GM12878 (cell line): Measurements from ENCODE around the gene KRT34. TPM values are rescaled to one million over a fixed set of nuclear protein-coding genes. Genes with fewer than 3 reads are reported as not detected.

Experiments
- CBFB ChIP-seq: IDR thresholded peaks from 2 replicates; pipeline ENCODE4 v1.6.1; 2016; ENCODE audit warnings: antibody characterized with exemption, low read depth
- CTCF ChIP-seq, 3 experiments: IDR thresholded peaks in 2 of 3; conservative IDR thresholded peaks in 1 of 3; 2 replicates each; pipeline ENCODE4 v1.5.1; 2011; ENCODE audit warnings: low read depth in 3 of 3, low read length in 3 of 3, mild to moderate bottlenecking in 3 of 3, control low read depth in 2 of 3, moderate library complexity in 2 of 3, inconsistent platforms in 1 of 3, mixed read lengths in 1 of 3; ENCODE audit not compliant: control insufficient read depth in 2 of 3, insufficient read depth in 1 of 3; ENCODE audit errors: extremely low read depth in 1 of 3
- EED ChIP-seq: sonication (generic); IDR thresholded peaks from 2 replicates; pipeline ENCODE4 v1.6.1; 2016; ENCODE audit warnings: antibody characterized with exemption, low read depth
- FOS ChIP-seq: IDR thresholded peaks from 3 replicates; pipeline ENCODE4 v1.6.1; 2011; ENCODE audit warnings: borderline replicate concordance; ENCODE audit not compliant: insufficient read length; ENCODE audit errors: extremely low read depth
- HDAC2 ChIP-seq: fragments of 200-600 bp; sonication (generic); IDR thresholded peaks from 2 replicates; pipeline ENCODE4 v1.6.1; 2017
- MEF2A ChIP-seq: IDR thresholded peaks from 2 replicates; pipeline ENCODE4 v1.6.1; 2011; ENCODE audit warnings: low read depth, mild to moderate bottlenecking, low read length, moderate library complexity; ENCODE audit not compliant: insufficient read depth
- MYC ChIP-seq: IDR thresholded peaks from 2 replicates; pipeline ENCODE4 v1.6.1; 2011; ENCODE audit warnings: mild to moderate bottlenecking, low read length, moderate library complexity, inconsistent platforms; ENCODE audit not compliant: insufficient read depth, insufficient replicate concordance, insufficient read length, severe bottlenecking
- POU2F2 ChIP-seq: IDR thresholded peaks from 3 replicates; pipeline ENCODE4 v1.6.1; 2011; ENCODE audit warnings: low read depth, mild to moderate bottlenecking, low read length, borderline replicate concordance
- SMAD1 ChIP-seq: fragments of 450-650 bp; IDR thresholded peaks from 2 replicates; pipeline ENCODE4 v1.6.1; 2018; ENCODE audit warnings: mild to moderate bottlenecking, low read depth; ENCODE audit not compliant: partially characterized antibody
- WRNIP1 ChIP-seq: IDR thresholded peaks from 2 replicates; pipeline ENCODE4 v1.6.1; 2011; ENCODE audit warnings: low read depth, low read length, improper control_type of control experiment, borderline replicate concordance
- ZBTB33 ChIP-seq: fragments of 450-650 bp; IDR thresholded peaks from 2 replicates; pipeline ENCODE4 v1.6.1; 2017; ENCODE audit warnings: mild to moderate bottlenecking
- ZBTB4 ChIP-seq: fragments of 450-650 bp; formaldehyde crosslinking; IDR thresholded peaks from 2 replicates; pipeline ENCODE4 v1.4.0; 2022; ENCODE audit warnings: mild to moderate bottlenecking, moderate library complexity
- ZNF207 ChIP-seq: fragments of 450-650 bp; IDR thresholded peaks from 2 replicates; pipeline ENCODE4 v1.6.1; 2014; ENCODE audit warnings: antibody characterized with exemption, mild to moderate bottlenecking, borderline replicate concordance
- ZNF592 ChIP-seq: fragments of 450-650 bp; IDR thresholded peaks from 2 replicates; pipeline ENCODE4 v1.6.1; 2017; ENCODE audit warnings: mild to moderate bottlenecking, moderate library complexity
- polyA plus RNA-seq, 11 experiments: library from polyadenylated mRNA; depleted of rRNA in 4 of 11; unstranded in 6 of 11; stranded (reverse) in 5 of 11; fragments of >200 nt; fragmentation: Nextera tagmentation in 4 of 11; fragmentation: Illumina TruSeq in 1 of 11; extraction: Ambion mirVana in 4 of 11; extraction: Trizol in 1 of 11; gene quantifications; 1 replicate in 1 of 11; 2 replicates in 10 of 11; pipeline versions ENCODE4 v1.2.1 to v1.2.3, GENCODE V29; 2011 to 2016; ENCODE audit warnings: inconsistent platforms in 2 of 11, missing spikeins in 2 of 11, low read depth in 1 of 11
- total RNA-seq, 4 experiments: library from RNA; depleted of rRNA in 3 of 4; stranded (reverse); fragments of >200 nt in 3 of 4; fragmentation: Illumina TruSeq in 1 of 4; extraction: Trizol in 1 of 4; gene quantifications; 2 replicates each; pipeline versions ENCODE4 v1.2.1 to v1.2.3, GENCODE V29; 2013 to 2021

The KRT34 gene
- total and polyA plus RNA-seq, 10 of the 15 experiments (the other 5 are each of a cell fraction or from before 2014, with no cell fraction given), result not detected

GRCh38 chr17:41402161-41402560 lies 20.1 kb upstream of the KRT34 start (continued):
- TF ChIP-seq EED, result no peak
- TF ChIP-seq POU2F2, result no peak
- no peak for TF ChIP-seq SMAD1
- TF ChIP-seq WRNIP1, result no peak
- TF ChIP-seq MEF2A, result no peak
- no peak for TF ChIP-seq ZBTB33
- no peak for TF ChIP-seq ZBTB4 (CRISPR knock-in tag)
- no peak for TF ChIP-seq MYC
- TF ChIP-seq ZNF592, result no peak
- TF ChIP-seq ZNF207, result no peak
- no peak for TF ChIP-seq HDAC2
- TF ChIP-seq CBFB, result no peak
- no peak for TF ChIP-seq FOS
- TF ChIP-seq CTCF (IDR thresholded peaks at IDR 0.05 in 2 of 3, conservative IDR thresholded peaks at IDR 0.05 in 1 of 3; ENCODE audit: control insufficient read depth in 2 of 3, extremely low read depth in 1 of 3, insufficient read depth in 1 of 3, low read depth in 3 of 3, low read length in 3 of 3), result no peak
